Medulla oblongata (tissue), 1 donor: ENCODE measurements around the gene DNAJC3.
"Not testable (repeated sequence)": the region's sequence is repeated elsewhere in the genome, so short reads cannot be mapped to it uniquely, and the experiment has no call there.

Experiments used
- DNase-seq: peaks from one replicate; pipeline ENCODE4 v3.0.0-alpha.2; 2015; ENCODE audit errors: extremely low spot score

DNAJC3 gene

GRCh38 chr13:95714142-95714832 lies 37.3 kb downstream of the DNAJC3 start:
- no peak for DNase-seq

GRCh38 chr13:95716231-95716630 lies 39.3 kb downstream of the DNAJC3 start:
- DNase-seq = no peak

- no peak for DNase-seq
These were observed 45.3 kb downstream of the DNAJC3 start for GRCh38 chr13:95722241-95722640.

- no peak for DNase-seq
These were observed 46.5 kb downstream of the DNAJC3 start for GRCh38 chr13:95723438-95723837.

- no peak for DNase-seq
These were observed 47.3 kb downstream of the DNAJC3 start for GRCh38 chr13:95724252-95724651.

- no peak for DNase-seq
These were observed 49.9 kb downstream of the DNAJC3 start for GRCh38 chr13:95726876-95727275.

- DNase-seq = no peak
These were observed 52.0 kb downstream of the DNAJC3 start for GRCh38 chr13:95728957-95729356.

- DNase-seq = no peak
These were observed 57.2 kb downstream of the DNAJC3 start for GRCh38 chr13:95734124-95734523.

GRCh38 chr13:95740071-95740978 lies 63.4 kb downstream of the DNAJC3 start:
- DNase-seq = not testable (repeated sequence)

GRCh38 chr13:95740979-95741320 lies 64.0 kb downstream of the DNAJC3 start:
- no peak for DNase-seq

- no peak for DNase-seq
These were observed 64.9 kb downstream of the DNAJC3 start for GRCh38 chr13:95741584-95742563.

- no peak for DNase-seq
These were observed 66.3 kb downstream of the DNAJC3 start for GRCh38 chr13:95743192-95743591.

- DNase-seq = no peak
These were observed 68.3 kb downstream of the DNAJC3 start for GRCh38 chr13:95745289-95745688.

- no peak for DNase-seq
These were observed 68.8 kb downstream of the DNAJC3 start for GRCh38 chr13:95745752-95746151.

GRCh38 chr13:95749545-95749944 lies 72.6 kb downstream of the DNAJC3 start:
- no peak for DNase-seq

GRCh38 chr13:95752677-95753076 lies 75.7 kb downstream of the DNAJC3 start:
- no peak for DNase-seq

- no peak for DNase-seq
These were observed 77.1 kb downstream of the DNAJC3 start for GRCh38 chr13:95754069-95754468.

- no peak for DNase-seq
These were observed 79.1 kb downstream of the DNAJC3 start for GRCh38 chr13:95756072-95756471.

- DNase-seq = peak; percentile 60
These were observed 85.7 kb downstream of the DNAJC3 start for GRCh38 chr13:95762626-95763025.

GRCh38 chr13:95763601-95764000 lies 86.7 kb downstream of the DNAJC3 start:
- no peak for DNase-seq

- no peak for DNase-seq
These were observed 95.0 kb downstream of the DNAJC3 start for GRCh38 chr13:95771905-95772304.

- DNase-seq = no peak
These were observed 102.6 kb downstream of the DNAJC3 start for GRCh38 chr13:95779522-95779921.
